Measurements from ENCODE around the gene PLVAP.

PLVAP gene

GRCh38 chr19:17336872-17337674, 40.1 kb downstream of the PLVAP start, which contains the start of gene GTPBP3:
TSS of gene GTPBP3 (plus strand) at chr19:17337553. CDS start at chr19:17337612, 59 bp downstream.
- in situ Hi-C loops (cut with HindIII; ENCODE audit: low sequenced_read_pairs), result no loop called here

- in situ Hi-C loops (cut with HindIII; ENCODE audit: low sequenced_read_pairs), result no loop called here
Measured at GRCh38 chr19:17335575-17335974, 41.6 kb downstream of the PLVAP start.

GRCh38 chr19:17334414-17335409, 42.4 kb downstream of the PLVAP start, which contains the start of gene ANO8:
TSS of gene ANO8 (minus strand) at chr19:17334855. CDS start at chr19:17334670, 185 bp downstream.
- in situ Hi-C loops (cut with HindIII; ENCODE audit: low sequenced_read_pairs), result no loop called here

- in situ Hi-C loops (cut with HindIII; ENCODE audit: low sequenced_read_pairs), result no loop called here
Measured at GRCh38 chr19:17333611-17334413, 43.3 kb downstream of the PLVAP start.

- in situ Hi-C loops (cut with HindIII; ENCODE audit: low sequenced_read_pairs), result no loop called here
Measured at GRCh38 chr19:17332677-17333581, 44.2 kb downstream of the PLVAP start.

GRCh38 chr19:17332360-17332676, 44.8 kb downstream of the PLVAP start:
- in situ Hi-C loops (cut with HindIII; ENCODE audit: low sequenced_read_pairs), result no loop called here

GRCh38 chr19:17331045-17331558, 46.0 kb downstream of the PLVAP start:
- in situ Hi-C loops (cut with HindIII; ENCODE audit: low sequenced_read_pairs), result no loop called here

- in situ Hi-C loops (cut with HindIII; ENCODE audit: low sequenced_read_pairs), result no loop called here
Measured at GRCh38 chr19:17330262-17331044, 46.7 kb downstream of the PLVAP start.

GRCh38 chr19:17329366-17330261, 47.5 kb downstream of the PLVAP start:
- in situ Hi-C loops (cut with HindIII; ENCODE audit: low sequenced_read_pairs), result no loop called here

GRCh38 chr19:17328517-17329365, 48.4 kb downstream of the PLVAP start:
- in situ Hi-C loops (cut with HindIII; ENCODE audit: low sequenced_read_pairs), result no loop called here

- in situ Hi-C loops (cut with HindIII; ENCODE audit: low sequenced_read_pairs), result no loop called here
Measured at GRCh38 chr19:17327654-17328516, 49.3 kb downstream of the PLVAP start.

GRCh38 chr19:17327068-17327653, 50.0 kb downstream of the PLVAP start:
- in situ Hi-C loops (cut with HindIII; ENCODE audit: low sequenced_read_pairs), result no loop called here

- in situ Hi-C loops (cut with HindIII; ENCODE audit: low sequenced_read_pairs), result no loop called here
Measured at GRCh38 chr19:17326595-17326966, 50.6 kb downstream of the PLVAP start.

- in situ Hi-C loops (cut with HindIII; ENCODE audit: low sequenced_read_pairs), result no loop called here
Measured at GRCh38 chr19:17325881-17326594, 51.1 kb downstream of the PLVAP start.

GRCh38 chr19:17325133-17325532, 52.0 kb downstream of the PLVAP start:
- in situ Hi-C loops (cut with HindIII; ENCODE audit: low sequenced_read_pairs), result no loop called here

All from DLD1 (cell line).